Left ventricle myocardium superior (tissue), 1 donor: ENCODE measurements around the gene TCFL5. TPM values are rescaled to one million over a fixed set of nuclear protein-coding genes. Genes with fewer than 3 reads are reported as not detected.

Experiments used
- ATAC-seq: fragments of 200-7000 bp; cut with Tn5 transposase; one replicate; pipeline ENCODE4 v1.9.1; 2020; ENCODE audit warnings: mild to moderate bottlenecking, moderate library complexity
- DNase-seq: peaks from one replicate; pipeline ENCODE4 v3.0.0-alpha.2; 2020
- intact Hi-C: fragments of 100-400 bp; cut with micrococcal nuclease; formaldehyde crosslinking; loops from one replicate; pipeline ENCODE4 v1.11.0; 2022
- total RNA-seq: library from RNA; stranded (reverse); fragmentation: NEBNext Ultra II Directional; extraction: Animal tissue kit (Norgen Biotek cat#: 25700); gene quantifications from one replicate; pipeline ENCODE4 v1.2.1, GENCODE V29; 2021
- donor health status: DM: no; HTN: yes; CAD: no; lungs with severe emphysema.

Gene TCFL5
- total RNA-seq, 1 donor from 2014 or later: 6.1 TPM

DNA sequence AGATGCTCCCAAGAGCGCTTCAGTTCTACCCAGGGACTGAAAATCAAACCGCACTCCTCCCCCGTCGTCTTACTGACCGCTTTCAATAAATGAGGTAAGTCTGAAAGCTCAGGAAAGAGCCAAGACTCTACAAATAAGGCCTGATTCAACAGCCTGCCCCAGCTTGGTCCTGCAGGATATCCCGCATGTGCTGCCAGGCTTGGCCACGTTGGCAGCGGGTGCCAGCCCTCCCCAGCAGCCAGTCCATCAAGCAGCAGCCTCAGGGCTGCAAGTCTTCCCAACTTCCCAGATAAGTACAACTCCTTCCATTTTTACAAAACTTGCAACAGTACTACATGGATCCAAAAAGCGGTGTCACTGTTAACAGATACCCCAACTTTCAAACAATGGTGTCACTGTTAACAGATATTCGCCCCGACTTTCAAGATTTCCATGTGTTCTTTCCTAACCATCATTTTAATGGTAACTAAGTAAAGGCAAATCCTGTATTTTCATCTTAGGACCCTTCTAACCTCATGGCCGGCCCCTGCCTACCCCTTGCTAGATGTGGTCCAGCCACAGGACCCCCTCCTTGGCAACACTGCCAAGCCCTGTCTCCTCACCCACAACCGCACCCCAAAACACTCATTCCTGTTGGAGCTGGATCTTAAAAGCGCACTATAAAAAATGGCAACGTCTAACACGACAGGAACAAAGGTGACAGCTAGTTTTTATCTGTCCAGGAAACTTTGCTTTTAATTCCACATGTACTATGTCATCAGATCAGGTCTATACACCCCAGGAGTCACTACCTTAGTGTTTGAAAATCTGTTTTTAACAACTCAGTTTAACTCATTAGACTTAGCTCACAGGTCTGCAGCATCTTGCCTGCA is 36.7 kb upstream of the TCFL5 start:
- ATAC-seq: no peak
- intact Hi-C loops: no loop called here
- no peak for DNase-seq

DNA sequence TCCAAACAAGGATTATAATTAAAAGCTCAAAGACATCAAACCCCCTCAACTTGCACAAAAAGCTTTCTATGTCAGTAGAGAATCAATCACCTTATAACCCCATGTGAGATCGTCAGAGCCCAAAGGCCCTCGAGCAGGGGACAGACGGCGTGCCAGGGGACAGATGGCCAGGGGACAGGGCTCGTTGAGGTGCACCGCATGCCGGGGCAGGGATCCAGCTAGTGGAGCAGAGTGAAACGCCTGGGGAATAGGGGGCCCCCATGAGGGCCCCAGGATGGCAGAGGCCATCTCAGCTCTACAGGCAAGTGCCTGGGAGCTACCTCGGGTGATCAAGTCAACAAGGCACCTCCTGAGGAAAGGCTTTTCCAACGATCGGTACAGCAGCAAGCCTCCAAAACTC is 36.0 kb upstream of the TCFL5 start:
- DNase-seq (no peak), ATAC-seq (no peak)
- intact Hi-C loops: no loop called here

DNA sequence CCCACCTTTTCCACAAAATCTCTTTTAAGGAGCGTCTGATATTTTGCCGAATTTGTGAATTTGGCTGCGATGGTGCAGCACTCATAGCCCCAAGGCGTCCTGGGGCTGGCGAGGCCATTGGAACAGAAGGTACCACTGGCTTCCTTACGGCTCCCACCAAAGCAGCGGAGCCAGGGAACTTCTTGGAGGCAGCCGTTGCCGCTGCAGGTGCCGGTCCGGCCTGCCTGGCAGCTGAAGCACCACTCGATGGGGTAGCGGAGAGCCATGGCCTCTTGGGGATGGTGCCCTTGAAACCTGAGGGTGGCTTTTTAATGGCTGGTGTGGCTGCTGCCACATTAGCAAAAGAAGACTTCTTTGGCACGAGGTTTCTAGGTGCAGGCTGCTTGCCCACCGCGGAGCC is 34.9 kb upstream of the TCFL5 start:
- DNase-seq (no peak), ATAC-seq (no peak)
- intact Hi-C loops: no loop called here

DNA sequence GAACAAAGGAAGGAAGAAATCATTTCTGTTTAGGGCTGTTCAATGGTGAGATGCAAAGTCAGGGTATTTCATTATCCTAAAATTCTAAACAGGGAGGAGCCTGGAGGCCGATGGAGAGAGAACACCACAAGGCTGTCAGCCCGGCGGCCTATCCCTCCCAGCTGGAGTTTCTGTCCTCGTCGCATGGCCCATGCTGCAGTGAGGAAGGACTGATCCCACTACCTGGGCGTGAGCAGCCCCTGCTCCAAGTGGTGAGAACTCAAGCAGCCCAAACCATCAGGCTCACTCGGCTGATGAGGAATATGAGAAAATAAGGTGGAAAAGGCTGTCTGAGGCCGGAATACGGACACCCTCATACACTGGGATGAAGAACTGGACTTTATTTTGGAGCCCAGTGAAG is 33.9 kb upstream of the TCFL5 start:
- intact Hi-C loops: no loop called here
- no peak for ATAC-seq
- no peak for DNase-seq

DNA sequence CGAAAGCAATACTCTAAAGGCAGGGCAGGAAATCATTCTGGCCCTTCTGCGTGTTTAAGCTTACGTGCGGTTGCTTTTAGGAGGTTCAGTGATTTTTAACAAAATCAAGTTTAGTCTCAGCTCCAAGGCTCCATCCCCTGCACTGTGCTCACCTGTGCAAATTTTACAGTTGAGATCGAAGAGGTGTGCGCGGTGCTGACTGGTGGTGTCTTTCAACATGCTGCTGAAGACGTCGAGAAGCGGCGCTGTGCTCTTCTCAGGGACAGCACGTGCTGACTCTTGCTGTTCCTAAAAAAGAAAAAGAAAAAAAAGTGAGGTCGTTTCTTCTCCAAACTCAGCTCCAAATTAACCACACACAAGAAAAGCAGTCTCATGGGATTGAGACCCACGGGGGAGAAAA is 32.6 kb upstream of the TCFL5 start:
- no peak for DNase-seq
- intact Hi-C loops: no loop called here
- no peak for ATAC-seq

DNA sequence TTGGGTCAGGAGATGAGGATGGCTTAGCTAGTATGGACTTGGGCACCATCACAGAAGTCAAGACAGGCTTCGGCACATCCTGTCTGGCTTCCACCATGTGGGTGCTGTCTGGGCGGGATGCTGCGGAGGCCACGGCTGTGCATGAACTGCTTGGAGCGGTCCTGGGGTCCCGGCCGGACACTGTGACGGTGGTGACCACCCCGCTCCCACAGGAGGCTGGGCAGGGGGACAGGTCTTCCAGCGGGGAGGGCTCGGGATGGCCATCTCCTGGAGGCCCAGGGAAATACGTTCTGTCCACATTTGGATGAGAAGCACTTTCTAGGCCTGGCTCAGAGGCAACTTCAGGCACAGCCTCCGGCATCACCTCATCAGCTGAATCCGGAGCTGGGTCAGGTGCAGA is 32.1 kb upstream of the TCFL5 start:
- no peak for DNase-seq
- intact Hi-C loops: no loop called here
- no peak for ATAC-seq

DNA sequence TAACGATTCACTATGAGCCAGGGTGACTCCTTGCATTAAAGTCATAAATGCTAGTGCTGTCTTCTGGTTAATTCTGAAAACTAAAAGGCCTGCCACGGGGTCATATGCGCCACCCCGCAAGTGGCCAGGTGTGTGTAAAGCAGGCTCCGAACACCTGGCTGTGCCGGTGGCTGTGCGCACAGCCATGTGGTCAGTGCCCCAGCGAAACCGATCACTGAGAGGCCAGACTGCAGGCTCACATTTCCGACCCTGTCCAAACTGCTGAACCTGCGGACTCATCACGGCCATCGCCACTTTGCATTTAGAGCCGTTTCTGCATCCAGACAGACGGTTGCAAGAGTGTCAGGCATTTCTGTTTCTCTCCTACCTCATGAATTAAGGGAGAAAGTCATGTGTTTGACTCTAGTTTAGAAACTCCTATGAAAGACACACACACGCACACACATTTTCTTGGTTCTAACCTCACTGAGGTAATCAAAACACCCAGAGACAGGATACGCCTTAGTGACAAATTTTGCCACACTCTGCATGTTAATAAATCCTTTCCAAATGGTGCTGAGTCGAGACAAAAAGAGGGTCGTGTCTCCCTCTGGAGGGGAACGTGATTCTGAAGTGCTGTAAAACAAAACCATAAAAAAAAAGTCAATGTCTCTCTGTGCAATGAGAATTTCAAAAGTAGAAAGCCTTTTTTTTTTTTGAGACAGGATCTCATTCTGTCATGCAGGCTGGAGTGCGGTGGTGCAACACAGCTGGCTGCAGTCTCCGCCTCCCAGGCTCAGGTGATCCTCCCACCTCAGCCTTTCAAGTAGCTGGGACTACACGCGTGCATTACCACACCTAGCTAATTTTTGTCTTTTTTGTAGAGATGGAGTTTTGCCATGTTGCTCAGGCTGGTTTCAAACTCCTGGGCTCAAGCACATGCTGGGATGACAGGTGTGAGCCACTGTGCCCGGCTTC is 31.0 kb upstream of the TCFL5 start:
- intact Hi-C loops: no loop called here
- DNase-seq (no peak), ATAC-seq (no peak)

DNA sequence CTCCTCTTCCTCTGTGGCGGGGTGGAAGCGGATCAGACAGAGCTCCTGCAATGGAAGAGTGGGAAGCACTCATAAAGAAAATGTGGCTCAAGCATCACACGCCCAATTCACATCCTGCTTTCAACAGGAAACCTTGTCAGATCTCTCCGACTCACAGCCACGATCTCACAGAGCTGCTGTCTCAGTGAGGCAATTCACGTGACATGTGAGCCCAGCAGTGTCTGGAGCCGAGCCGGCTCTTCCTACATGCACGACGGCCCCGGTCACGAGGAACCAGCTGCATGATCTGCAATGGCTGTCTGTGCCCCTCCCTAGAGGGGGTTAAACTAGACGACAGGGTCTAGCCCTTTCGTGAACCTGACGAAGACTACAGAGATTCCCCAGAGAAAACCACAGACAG is 29.5 kb upstream of the TCFL5 start:
- intact Hi-C loops: no loop called here
- ATAC-seq (no peak), DNase-seq (no peak)

DNA sequence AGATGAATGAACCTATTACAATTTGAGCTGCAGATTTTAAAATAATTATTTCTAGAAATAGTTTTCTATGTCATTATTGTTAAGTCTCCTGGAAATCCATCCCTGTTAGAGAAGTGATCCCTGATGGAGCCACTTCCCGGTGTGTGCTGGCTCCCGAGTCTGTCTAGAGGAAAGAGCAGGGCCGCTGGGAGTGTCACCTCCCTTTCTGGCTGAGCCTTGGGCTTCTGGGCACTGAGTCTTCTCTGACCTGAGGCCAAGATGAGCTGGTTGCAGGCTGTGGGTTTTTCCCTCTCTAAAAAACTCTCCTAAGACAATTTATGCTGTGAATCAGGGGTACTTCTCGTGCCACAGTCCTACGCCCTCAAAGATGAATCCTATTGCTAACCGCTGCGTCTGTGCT is 28.8 kb upstream of the TCFL5 start:
- ATAC-seq: no peak
- intact Hi-C loops: no loop called here
- DNase-seq: no peak

DNA sequence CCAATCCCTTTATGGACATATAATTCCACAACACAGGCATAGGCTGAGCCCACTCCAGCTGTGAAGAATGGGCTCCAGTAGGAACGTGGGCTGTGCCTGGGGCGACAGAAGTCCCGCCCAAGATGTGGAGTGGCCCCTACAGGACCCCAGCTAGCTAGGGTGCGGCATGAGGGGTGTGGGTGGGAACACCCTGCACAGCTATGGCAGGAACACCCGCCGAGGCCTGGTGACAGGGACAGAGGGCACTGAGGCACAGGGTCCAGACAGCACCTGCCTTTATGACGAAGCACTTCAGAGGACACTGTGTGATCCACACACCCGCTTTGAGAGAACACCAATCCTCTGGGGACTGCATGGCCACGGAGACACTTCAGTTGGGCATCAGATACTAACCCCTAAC is 28.2 kb upstream of the TCFL5 start:
- DNase-seq (no peak), ATAC-seq (no peak)
- intact Hi-C loops: no loop called here

DNA sequence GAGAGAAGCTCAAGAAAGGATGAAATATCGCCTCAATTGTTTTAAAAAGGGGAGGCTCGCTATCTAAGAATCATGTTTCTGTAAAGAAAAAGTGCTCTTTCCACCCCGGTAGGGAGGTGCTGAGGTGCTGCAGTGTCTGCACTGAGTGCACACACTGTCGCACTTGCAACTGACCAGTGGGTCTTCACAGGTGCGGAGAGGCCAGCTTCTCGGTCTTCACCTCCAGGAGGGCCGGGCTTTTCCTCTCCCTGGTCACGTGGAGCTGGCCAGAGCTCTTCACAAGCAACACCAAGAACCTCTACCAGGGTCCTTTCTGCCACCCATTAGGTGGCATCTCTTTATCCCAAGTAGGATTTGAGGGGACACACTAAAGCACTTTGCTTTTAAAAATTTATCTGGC is 27.8 kb upstream of the TCFL5 start:
- no peak for ATAC-seq
- intact Hi-C loops: no loop called here
- DNase-seq: no peak

DNA sequence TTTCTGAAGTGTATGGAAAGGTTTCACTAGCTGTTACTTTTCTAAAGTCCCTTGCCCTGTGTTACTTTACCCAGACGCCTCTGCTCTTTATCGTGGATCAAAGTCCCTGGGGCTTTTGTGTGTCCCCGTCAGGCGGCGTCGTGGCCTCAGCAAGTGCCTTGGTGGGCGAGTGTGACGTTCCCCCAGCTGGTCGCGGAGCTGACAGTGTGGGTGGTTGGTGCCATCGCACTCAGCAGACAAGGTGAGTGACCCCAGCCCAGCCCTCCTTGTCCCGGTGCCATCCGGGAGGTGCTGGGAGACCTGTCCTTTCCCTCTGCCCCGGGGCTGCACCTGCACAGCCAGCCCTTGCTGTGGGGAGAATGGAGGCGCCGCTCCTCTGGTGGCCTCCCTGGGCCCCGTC is 27.3 kb upstream of the TCFL5 start:
- no peak for DNase-seq
- intact Hi-C loops: no loop called here
- no peak for ATAC-seq

DNA sequence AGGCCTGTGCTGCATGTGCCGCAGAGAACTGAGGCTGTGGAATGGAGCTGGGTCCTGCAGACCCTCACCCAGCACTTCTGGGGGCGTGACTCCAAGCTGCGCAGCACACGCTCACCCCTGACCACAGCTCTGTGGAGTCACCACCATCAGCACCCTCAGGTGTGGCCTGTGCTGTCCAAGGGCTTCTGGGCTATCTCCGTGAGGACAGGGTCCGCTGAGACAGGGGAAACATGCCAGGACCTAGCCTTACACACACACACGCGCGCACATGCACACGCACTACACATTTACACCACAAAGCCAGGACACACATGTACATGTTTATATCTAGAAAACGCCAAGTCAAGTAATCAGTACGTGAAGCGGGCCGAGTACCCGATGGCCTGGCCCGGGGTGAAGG is 26.8 kb upstream of the TCFL5 start:
- ATAC-seq: no peak
- intact Hi-C loops: no loop called here
- DNase-seq: no peak

DNA sequence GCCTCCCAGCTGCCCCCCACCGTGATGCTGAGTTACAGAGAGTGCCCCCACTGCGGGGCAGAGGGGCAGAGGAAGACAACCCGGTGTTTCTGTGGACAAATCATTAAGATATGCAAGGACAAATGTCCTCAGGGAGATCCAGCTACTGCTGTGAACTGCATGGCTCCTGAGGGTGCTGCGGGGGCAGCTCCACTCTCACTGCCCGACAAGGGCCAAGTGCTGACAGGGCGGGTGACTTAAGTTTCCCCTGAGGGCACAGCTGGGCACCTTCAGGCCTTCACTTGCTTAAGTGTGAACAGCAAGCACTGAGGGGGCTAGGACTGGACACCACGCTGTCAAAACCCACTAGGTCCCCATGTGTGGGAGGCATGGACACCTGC is 26.2 kb upstream of the TCFL5 start:
- DNase-seq: no peak
- intact Hi-C loops: no loop called here
- no peak for ATAC-seq

DNA sequence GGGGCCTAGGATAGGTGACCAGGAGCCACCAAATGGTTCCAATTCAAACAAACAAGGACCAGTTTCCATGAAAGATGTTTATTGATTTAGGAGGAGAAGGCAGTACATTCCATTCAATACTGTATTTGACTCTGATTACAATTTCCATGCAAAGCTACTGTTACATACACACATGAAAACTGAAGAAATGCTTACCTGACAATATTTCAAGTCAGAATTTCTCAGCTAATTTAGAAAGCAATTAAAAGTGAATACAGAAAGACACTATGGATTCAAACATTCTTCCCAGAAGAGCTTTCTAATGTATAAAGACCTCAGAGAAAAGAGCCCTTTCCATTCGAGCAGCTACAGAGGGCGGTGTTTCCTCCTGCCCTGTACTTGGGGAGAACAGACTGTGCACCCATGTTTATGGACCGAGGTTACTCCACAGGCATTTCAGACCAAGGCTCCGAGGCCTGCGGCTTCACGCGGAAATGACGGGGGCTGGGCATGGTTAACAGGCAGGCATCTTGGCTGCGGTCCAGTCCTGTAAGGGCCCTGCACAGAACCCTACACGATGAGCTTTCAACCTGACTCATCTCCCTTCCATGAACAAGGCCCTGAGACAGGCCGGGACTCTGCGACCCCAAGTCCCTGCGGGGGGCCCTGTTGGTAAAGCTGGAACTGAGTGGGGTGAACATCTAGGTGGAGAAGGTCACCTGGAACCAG is 25.7 kb upstream of the TCFL5 start:
- DNase-seq (peak; percentile 82), ATAC-seq (peak; percentile 87)
- intact Hi-C loops: no loop called here

DNA sequence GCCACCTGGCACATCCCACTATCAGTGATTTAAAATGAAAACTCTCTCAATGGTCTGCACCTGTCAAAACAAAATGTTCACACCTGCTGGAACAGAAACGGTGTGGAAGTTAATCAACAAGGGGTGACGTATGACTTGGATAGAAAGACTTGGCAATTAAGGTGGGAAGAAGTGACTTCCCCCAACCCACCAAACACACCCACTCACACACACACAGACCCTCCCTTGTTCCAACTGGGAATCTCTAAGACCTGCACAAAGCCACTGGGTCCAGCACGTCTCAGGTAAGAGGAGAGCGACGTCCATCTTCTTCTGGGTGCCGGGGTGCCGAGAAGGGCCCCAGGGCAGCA is 25.1 kb upstream of the TCFL5 start:
- ATAC-seq (no peak), DNase-seq (no peak)
- intact Hi-C loops: no loop called here

DNA sequence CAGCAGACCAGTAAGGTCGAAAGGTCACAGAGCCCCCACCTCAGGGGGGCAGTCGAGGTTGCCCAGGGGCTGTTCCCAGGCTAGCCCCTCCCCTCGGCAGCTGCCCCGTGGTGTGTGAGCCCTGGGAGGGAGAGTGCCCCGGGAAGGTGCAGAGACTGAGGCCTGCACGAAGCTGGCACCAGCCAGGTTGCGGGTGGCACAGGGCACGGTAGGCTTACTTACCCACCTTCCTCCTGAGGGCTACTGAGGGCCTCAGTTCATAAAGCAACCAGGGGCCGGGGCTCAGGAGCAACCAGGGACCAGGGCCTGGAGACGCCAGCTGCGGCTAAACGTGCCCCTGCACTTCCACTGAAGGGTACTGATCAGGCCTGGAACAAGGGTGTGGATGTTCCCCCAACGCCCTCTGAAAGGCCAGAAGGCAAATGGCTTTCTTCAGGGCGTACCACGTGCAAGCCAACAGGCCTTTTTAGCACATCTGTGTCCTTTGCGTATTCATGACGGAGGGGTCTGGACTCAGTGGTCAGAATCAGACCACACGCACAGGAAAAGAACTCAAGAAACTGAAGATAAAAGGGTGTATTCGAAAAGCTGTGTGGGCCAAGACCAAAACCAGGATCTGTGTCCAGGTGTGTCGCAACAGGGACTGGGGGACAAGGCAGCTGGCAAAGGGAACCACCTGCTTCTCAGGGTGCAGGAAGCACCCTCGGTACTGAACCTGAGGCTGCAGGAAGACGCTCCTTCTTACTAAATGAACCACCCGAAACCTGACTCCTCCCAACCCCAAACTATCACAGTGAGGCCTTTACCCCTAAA is 24.5 kb upstream of the TCFL5 start:
- DNase-seq: no peak
- ATAC-seq: no peak
- intact Hi-C loops: no loop called here

DNA sequence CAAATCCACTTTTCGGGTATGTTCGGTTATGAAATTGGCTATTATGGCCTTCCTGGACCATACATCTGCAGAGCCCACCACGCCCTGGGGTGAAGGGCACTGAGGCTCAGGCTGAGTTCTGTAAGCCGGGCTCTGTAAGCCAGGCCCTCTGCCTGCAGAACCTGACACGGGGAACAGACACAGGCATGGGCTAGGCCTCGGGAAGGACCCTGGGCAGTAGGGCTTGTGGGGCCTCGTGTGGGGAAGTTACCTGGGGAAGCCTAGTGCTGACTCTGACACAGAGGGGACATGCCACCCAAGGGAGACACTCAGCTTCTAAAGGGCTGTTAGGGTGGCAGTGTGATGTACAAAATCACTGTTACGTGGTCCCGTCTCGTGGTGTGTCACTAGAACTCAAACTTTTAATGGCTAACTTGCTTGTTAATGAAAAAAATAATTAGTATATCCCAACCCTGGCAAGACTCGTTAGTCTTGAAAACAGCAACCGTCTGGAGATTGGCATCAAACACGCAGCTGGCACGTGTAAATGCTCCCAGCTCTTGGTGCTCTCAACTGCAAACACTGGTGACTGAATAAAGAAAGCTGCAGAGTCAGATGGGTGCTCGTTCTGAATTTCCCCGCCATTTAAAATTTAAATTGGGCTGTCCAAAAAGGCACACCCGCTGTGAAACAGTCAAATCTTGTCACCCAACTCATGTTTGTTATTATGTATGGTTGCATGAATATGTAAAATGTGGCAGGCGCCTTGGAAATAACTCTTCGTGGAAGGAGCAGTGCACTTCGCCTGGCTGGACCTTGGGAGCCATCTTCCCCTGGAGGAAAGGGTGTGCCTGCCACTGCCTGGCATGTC is 23.6 kb upstream of the TCFL5 start:
- intact Hi-C loops: no loop called here
- no peak for DNase-seq
- ATAC-seq: no peak
